ENCODE measurements around the gene NOTCH1.

The NOTCH1 gene

GRCh38 chr9:136470792-136471469 is 74.9 kb downstream of the NOTCH1 start:
- peaks cover 99% of the 10 kb centered on the region for H3K36me3 ChIP-seq
- H3K4me3 ChIP-seq (ENCODE audit: low read depth, low read length): no peak overlapping the region
- no peak for DNase-seq
- no peak for TF ChIP-seq CTCF (IDR thresholded peaks at IDR 0.05; ENCODE audit: low read depth, low read length)
- H3K9me3 ChIP-seq (ENCODE audit: severe bottlenecking): no peaks in the 10 kb centered on the region
- no peak overlapping the region for H3K27ac ChIP-seq
- H3K27me3 ChIP-seq (ENCODE audit: insufficient read depth, low read depth, severe bottlenecking): no peaks in the 10 kb centered on the region

DNA sequence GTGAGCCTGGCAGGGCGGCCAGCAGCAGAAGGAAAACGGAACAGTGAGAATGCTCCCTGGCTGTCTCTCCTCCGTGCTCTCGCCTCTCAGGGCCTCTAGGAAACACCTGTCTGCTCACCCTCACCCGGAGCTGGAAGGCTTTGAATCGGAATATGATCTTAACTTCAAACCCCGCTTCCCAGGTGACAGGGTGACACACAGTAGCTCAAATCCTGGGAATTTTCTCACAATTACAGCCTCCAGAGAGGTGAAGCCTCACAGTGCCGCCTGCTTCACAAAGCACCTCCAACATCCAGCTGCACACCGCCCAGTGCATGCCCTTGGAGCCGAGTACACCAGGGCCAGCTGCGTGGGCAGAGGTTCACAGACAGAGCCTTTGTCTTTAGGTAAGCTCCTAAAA is 75.5 kb downstream of the NOTCH1 start:
- TF ChIP-seq CTCF (IDR thresholded peaks at IDR 0.05; ENCODE audit: low read depth, low read length): no peak
- H3K36me3 ChIP-seq: peaks cover 99% of the 10 kb centered on the region
- H3K4me3 ChIP-seq (ENCODE audit: low read depth, low read length): no peak overlapping the region
- no peak for DNase-seq
- H3K27ac ChIP-seq: no peak overlapping the region
- H3K27me3 ChIP-seq (ENCODE audit: insufficient read depth, low read depth, severe bottlenecking): no peaks in the 10 kb centered on the region
- H3K9me3 ChIP-seq (ENCODE audit: severe bottlenecking): no peaks in the 10 kb centered on the region

GRCh38 chr9:136467766-136468165 is 78.1 kb downstream of the NOTCH1 start:
- H3K9me3 ChIP-seq (ENCODE audit: severe bottlenecking): no peaks in the 10 kb centered on the region
- H3K4me3 ChIP-seq (ENCODE audit: low read depth, low read length): no peak overlapping the region
- no peaks in the 10 kb centered on the region for H3K27me3 ChIP-seq (ENCODE audit: insufficient read depth, low read depth, severe bottlenecking)
- no peak overlapping the region for H3K27ac ChIP-seq
- DNase-seq: no peak
- no peak for TF ChIP-seq CTCF (IDR thresholded peaks at IDR 0.05; ENCODE audit: low read depth, low read length)
- peaks cover 99% of the 10 kb centered on the region for H3K36me3 ChIP-seq

DNA sequence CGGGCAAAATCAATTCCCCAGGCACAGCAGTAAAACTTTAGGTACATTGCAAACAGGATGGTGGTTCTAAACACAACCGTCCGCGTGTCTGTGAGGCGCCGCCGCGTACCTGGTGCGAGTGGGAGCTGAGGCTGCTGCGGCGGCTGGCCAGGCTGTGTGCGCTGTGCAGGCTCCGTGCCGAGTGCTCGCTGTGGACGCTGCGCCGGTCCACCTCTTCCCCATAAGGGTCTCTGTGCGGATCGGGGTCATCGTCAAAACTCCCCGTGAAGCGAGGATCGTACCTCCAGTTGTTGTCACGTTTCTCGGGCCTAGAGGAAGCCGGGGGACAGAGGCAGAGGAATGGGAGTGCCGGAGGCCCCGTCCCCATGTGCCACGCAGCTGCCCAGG is 79.7 kb downstream of the NOTCH1 start:
- TF ChIP-seq CTCF (IDR thresholded peaks at IDR 0.05; ENCODE audit: low read depth, low read length): no peak
- Histone ChIP-seq H3K27me3 (ENCODE audit: insufficient read depth, low read depth, severe bottlenecking) (no peaks in the 10 kb centered on the region), H3K4me3 (ENCODE audit: low read depth, low read length) (no peak overlapping the region), H3K9me3 (ENCODE audit: severe bottlenecking) (no peaks in the 10 kb centered on the region), H3K27ac (no peak overlapping the region), H3K36me3 (peaks cover 96% of the 10 kb centered on the region)
- DNase-seq: no peak

GRCh38 chr9:136465500-136466154 is 80.2 kb downstream of the NOTCH1 start:
- DNase-seq: no peak
- peaks cover 96% of the 10 kb centered on the region for H3K36me3 ChIP-seq
- no peaks in the 10 kb centered on the region for H3K27me3 ChIP-seq (ENCODE audit: insufficient read depth, low read depth, severe bottlenecking)
- no peaks in the 10 kb centered on the region for H3K9me3 ChIP-seq (ENCODE audit: severe bottlenecking)
- H3K4me3 ChIP-seq (ENCODE audit: low read depth, low read length): no peak overlapping the region
- no peak for TF ChIP-seq CTCF (IDR thresholded peaks at IDR 0.05; ENCODE audit: low read depth, low read length)
- no peak overlapping the region for H3K27ac ChIP-seq
